Measurements from ENCODE around the gene UBXN6.
A peak's percentile ranks its signal among the peaks of the same experiment; 100 is the strongest.

Gene UBXN6

DNA sequence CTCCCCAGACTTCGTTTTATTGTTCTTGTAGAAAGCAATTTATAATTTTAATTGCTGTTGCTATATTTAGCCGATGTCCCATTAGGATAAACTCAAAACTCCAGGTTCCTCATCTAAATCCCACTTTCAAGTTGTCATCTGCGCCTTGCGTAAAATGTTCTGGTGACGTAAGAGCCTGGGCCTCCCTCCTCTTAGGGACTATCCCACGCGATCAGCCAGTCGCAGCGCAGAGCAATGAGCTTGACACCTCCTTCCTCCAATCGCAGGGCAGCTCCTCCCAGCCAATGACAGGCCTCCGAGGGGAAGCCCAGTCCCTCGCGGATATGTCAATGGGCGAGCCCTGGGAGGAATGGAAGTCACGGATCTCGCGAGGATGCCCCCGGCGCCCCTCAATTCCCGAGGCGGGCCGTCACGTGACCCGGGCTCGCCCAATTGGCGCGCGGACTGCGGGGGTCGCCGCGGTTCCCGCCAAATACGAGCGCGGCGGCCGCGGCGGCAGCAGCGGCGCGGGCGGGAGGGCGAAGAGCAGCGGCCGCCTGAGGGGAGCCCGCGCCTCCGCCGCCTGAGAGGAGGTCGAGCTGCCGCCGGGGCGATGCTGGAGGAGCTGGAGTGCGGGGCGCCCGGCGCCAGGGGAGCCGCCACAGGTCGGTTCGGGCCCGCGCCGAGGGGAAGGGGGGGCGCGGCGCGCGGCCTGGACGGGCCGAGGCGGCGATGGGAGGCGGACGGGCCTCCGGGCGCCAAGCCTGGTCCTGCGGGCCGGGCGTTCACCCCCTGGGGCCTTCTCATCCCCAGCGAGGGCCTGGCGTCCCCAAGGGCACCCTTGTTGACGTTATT lies 55.2 kb downstream of the UBXN6 start, which contains the start of gene CHAF1A:
TSS of gene CHAF1A (plus strand) at position 470 of the 834 bp plus-strand sequence. CDS start at position 593, 123 bp downstream.
- peak; percentile 97 for DNase-seq

DNA sequence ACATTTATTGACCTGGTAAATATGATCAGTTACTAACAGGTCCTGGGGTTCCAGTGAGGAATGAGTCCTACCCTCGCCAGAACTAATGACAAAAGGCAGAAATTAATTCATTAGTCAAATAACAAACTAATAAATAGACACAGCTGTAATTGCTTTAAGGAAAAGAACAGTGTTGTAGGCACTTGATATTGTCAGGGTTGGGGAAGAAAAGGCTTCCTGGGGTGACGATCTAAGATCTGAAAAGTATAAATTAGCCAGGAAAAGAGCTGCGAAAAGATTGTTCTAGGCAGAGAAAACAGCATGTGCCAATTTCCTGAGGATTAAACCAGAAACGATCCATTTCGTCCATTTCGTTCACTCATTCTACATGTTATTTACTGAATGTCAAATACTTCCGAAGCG lies 55.8 kb downstream of the UBXN6 start:
- DNase-seq: no peak

DNA sequence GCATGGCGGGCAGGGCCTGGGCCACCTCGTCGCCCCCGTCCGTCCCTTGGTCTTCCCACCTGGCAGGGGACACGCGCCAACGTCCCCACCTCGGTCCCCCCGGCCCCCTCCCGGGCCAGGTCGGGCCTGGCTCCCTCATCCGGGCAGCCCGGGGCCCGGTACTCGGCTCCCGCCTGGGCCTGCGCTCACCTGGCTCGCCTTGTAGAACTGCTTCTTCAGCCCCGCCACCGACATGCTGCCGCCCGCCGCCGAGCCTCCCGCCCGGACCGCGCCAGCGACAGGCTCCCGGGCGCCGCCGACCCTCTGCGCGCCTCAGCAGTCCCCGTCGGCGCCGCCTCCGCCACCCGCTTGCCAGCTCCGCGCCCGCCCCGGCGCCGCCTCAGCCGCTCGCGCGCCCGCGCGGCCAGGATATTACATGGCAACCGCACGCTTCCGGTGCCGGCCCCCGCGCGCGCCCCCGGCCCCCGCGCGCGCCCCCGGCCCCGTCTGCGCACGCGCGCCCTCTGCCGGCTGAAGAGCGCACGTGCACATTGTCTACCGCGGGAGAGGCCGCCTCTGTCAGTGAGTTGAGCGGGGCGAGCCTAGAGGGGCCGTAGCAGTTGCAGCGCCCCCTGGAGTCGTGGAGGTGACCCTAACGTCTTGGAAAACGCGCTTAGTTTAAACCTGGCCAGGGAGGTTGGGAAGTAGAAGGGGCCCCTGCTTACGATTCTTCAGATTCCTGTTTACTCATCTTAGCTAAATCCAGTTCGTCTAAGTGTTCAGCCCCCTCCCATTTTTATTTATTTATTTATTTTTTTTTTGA lies 57.3 kb downstream of the UBXN6 start, which contains the start of gene SH3GL1:
TSS of gene SH3GL1 (minus strand) at position 413 of the 802 bp plus-strand sequence. CDS start at position 234, 179 bp downstream.
- DNase-seq: peak; percentile 71

DNA sequence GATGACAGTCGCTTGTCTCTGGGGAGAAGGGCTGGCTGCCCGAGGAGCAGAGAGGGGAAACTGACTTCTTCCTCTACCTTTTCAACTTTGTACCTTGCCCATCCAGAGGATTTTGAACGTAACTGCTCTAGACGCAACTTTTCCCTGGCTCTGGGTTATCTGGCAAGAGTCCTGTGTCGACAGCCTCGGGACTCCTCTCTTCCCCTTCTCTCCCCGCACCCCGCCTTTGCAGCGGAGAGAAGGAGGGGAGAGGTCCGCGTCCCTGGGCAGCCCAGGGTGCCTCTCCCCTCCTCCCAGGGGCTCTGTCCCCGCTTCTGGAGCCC lies 57.8 kb downstream of the UBXN6 start:
- no peak for DNase-seq

DNA sequence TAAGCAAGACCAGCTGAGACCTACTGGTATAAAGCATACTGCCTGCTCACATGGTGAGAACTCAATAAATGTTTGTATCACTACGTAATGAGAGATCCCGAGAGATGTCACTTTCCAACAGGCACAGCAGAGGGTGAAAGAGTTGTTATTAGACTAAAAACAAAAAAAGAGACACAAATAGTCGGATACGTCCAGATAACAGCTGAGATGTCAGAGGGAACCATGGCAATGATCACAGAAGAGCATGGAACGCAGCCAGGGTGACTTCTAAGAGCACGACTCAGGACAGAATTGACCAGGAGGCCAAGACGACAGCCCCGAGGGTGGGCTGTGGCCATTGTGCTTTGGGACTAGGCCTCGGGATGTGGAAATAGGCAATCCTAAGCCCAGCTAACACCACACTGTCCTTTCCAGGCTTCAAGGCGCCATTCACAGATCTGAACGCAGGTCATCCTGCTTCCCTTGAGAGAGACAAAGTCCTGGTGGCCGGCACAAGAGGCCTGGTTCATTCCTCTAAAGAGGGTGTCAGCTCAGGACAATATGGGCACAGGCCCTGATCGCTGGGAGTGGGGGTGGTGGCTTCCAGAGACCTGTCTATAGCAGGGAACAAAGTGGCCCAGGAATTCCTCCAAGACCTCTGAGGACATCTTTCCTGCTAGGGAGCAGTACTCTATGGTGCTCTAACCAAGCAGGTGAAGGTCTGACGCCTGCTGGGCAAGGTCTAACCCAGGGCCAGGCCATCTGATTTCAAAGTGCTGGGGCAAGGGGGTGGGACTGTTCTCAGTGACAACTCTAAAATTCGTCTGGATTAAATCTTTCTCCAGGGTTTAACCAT lies 60.4 kb downstream of the UBXN6 start:
- no peak for DNase-seq

Data from NCI-H2029 treated with DMSO at 0.1 percent for 48 hours (cell line).